ENCODE measurements around the gene NEAT1.
A peak's percentile ranks its signal among the peaks of the same experiment; 100 is the strongest.
"Not testable (repeated sequence)": the region's sequence is repeated elsewhere in the genome, so short reads cannot be mapped to it uniquely, and the experiment has no call there.

The NEAT1 gene

DNA sequence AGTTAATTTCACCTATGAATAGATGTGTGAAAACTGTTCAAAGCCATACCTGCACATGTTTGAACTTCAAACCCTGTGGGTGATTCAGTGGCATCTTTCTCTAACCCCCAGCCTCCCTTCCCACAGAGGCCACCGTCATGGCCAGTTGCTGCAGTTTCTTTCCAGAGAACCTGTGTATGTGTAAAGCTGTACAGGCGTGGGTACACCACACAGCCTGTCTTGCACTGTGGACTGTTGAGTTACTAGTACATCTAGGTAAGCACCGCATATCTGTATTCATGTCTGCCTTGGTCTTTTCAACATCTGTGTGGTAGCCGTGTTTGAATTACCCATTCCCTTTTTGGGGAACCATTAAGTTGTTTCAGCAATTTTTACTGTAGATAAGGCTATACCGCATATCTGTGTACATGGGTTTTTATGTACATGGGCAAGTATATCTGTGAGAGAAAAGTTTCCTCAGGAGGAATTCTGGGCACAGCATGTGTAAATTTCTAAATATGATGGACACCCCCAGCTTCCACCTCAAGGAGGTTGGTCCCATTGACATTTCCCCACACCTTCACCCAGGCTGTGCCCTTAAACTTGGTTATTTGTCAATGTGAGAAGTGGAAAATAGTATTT lies 13.9 kb downstream of the NEAT1 start:
- no peak for DNase-seq

DNA sequence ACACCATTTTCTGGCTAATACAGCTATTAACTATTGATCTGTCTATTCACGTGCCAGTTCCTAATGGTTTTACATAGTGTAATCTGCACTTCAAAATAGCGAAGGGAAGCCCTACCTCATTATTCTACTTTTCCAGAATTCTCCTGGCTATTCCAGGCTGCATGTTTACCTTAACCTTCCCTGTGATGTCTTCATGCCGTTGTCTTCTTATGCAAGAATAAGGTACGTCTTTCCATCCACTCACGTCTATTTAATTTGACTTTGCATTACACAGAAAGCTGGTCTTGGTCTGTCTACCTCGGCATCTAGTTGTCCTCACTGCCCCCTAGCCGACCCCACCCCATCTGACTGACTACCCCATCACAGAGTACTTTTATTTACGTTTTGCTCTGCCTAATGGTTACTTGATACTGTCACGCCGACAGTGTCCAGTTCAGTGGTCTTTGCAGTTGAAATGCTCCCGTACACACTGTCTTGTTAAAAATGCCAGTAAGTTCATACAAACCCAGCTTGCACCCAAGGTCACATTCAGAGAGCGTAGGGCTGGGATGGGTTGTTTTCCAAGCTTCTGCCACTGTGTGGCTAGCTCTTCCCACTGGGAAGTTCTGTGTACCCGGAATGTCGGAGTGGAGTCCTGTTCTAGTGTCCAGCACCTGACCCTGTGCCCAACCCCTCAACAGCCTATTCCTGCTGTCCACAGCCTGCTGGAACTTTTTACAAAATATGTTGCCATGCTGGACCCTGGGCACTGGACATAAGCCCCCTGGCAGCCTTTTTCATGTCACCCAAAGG lies 15.0 kb downstream of the NEAT1 start:
- no peak for DNase-seq

GRCh38 chr11:65438257-65439151 lies 15.9 kb downstream of the NEAT1 start:
- DNase-seq: no peak

- DNase-seq: no peak
Observed at GRCh38 chr11:65439331-65440181, 17.0 kb downstream of the NEAT1 start.

DNA sequence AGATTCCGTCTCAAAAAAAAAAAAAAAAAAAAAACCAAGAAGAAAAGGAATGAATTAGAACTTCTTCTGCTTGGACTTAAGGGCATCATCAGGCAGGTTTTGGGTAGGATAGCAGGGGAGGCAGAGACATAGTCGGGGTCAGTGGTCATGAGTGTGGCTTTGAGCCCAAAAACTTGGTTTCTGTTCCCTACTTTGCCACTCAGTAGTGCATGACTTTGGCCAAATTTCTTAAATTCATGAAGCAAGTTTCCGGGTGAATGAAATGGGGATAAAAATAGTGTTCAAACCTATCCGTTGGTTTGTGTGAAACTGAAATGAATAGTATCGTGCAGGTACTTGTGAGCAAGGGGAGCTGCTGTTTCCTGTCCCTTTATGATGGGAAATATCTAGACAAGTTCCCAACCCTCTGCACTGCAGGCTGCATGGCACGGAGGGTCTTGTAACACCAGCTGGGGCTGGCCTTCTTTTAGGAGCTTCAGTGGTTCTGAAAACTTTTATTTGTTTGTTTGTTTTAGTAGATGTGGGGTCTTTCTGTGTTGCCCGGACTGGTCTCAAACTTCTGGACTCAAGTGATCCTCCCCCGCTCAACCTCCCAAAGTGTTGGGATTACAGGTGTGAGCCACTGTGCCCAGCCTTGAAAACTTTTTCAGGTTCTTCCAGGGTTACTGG lies 18.4 kb downstream of the NEAT1 start:
- DNase-seq: no peak

DNA sequence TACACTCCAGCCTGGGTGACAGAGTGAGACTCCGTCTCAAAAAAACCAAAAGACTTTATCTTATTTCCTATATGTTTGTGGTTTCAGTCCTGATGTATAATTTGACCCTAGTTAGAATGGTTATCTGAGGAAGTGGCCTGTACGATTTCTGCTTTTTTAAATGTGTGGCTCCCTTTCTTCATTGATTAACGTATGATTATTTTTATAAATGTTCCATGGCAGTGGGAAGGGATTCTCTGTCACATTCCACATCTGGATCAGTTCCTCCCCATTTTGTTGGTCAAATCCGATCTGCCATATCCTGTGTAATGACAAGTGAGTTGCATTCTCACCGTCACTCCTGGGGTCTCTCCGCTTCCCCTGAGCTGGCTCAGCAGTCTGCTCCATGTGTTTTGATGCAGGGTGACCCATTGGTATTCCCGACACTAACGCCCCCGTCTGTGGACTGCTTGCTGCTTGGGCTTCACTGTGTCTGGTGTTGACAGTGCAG lies 20.3 kb downstream of the NEAT1 start:
- no peak for DNase-seq

GRCh38 chr11:65444314-65445051 lies 21.9 kb downstream of the NEAT1 start:
- no peak for DNase-seq

DNA sequence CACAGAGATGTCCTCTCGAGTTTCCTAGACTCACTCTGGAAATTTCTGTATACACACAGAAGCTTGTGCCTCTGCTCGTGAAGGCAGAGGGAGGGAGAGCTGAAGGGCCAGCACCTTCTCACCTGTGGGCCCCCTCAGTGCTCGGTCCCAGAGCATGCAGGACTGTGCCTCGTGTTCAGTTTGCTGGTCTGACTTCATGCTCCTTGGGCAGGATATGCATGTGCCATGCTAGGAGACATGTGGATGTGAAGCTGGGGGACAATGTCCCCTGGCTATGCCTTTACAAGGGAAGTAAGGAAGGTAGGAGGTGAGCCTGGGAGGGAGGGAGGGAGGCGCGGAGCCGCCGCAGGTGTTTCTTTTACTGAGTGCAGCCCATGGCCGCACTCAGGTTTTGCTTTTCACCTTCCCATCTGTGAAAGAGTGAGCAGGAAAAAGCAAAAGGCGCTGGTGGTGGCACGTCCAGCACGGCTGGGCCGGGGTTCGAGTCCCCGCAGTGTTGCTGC lies 22.6 kb downstream of the NEAT1 start:
- no peak for DNase-seq

- no peak for DNase-seq
Observed at GRCh38 chr11:65445604-65446445, 23.2 kb downstream of the NEAT1 start.

DNA sequence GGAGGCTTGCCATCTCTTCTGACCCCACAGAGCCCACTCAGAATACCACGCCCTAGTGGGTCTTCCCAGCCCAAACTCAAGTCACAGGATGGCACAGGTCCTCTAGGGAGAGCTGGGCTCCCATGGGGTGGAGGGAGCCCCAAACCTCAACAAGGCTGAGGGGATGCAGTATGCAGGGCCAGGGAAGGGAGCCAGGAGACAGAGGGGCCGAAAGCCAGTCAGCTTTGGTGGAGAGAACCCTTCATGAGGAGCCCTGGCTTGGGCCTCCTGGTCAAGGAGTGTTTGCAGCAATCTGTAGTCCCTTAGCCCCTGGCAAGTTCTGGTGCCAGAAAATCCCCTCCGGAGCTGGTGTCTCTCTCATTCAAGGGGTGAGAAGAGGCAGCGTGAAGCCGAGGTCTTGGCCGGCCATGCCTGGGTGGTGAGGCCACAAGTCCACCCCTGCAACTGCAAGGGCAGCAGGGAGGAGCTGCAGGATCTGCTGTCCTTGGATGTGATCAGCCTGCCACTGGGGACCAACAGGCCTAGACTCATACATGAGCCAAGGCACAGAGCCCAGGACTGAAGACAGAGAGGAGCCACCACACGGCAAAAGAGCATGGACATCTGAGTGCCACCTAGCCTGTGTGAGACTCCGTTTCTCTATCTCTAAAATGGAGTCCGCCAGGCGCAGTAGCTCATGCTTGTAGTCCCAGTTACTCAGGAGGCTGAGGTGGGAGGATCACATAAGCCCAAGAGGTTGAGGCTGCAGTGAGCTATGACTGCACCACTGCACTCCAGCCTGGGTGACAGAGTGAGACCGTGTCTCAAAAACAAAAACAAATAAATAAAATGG lies 24.1 kb downstream of the NEAT1 start:
- DNase-seq: no peak

GRCh38 chr11:65448074-65448417 lies 25.4 kb downstream of the NEAT1 start:
- DNase-seq: no peak

- DNase-seq: no peak
Observed at GRCh38 chr11:65448418-65449105, 26.0 kb downstream of the NEAT1 start.

DNA sequence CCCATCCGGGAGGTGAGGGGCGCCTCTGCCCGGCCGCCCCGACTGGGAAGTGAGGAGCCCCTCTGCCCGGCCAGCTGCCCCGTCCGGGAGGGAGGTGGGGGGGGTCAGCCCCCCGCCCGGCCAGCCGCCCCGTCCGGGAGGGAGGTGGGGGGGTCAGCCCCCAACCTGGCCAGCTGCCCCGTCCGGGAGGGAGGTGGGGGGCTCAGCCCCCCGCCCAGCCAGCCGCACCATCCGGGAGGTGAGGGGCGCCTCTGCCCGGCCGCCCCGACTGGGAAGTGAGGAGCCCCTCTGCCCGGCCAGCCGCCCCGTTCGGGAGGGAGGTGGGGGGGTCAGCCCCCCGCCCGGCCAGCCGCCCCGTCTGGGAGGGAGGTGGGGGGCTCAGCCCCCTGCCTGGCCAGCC lies 28.7 kb downstream of the NEAT1 start:
- not testable (repeated sequence) for DNase-seq

- not testable (repeated sequence) for DNase-seq
Observed at GRCh38 chr11:65452259-65452658, 29.7 kb downstream of the NEAT1 start.

- DNase-seq: peak; percentile 62
Observed at GRCh38 chr11:65452806-65453490, 30.4 kb downstream of the NEAT1 start.

GRCh38 chr11:65454311-65454695 lies 31.7 kb downstream of the NEAT1 start:
- DNase-seq: no peak

DNA sequence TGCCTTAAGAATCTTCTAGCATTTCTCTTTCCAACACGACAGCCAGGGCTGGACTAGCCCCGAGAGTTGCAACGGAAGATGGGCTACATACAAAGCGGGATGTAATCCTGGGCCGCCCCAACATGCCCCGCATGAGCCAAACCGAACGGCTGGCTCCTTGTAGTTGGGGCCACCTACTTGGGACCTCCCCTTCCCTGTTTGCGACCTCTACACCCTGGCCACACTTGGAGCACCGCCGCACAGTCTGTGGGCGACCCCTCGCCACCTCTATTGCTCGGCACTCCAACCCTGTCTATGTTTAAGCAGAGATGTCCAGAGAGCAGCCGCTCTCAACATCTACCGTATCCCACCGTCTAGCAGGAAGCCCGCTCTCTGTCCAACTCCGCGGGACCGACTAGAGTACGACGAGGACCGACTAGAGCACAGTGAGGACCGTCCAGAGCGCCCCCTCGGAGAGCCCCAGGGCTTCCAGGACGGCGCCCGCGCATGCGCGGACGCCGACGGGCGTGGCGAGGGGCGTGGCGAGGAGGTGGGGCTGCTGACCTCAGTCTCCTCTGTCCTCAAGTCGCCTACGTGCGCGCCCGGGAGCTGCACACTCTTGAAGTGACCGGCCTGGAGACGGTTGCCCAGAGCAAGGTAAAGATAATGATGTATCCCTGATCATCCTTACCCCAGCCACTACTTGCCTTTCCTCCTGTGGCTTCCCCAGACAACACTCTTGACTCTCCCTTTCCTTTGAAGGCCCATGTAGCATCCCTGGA lies 32.3 kb downstream of the NEAT1 start:
- DNase-seq: peak; percentile 29

All from NCI-H187 treated with DMSO at 0.1 percent for 48 hours (cell line).